Measurements from ENCODE around the gene TFAP2E.

DNA sequence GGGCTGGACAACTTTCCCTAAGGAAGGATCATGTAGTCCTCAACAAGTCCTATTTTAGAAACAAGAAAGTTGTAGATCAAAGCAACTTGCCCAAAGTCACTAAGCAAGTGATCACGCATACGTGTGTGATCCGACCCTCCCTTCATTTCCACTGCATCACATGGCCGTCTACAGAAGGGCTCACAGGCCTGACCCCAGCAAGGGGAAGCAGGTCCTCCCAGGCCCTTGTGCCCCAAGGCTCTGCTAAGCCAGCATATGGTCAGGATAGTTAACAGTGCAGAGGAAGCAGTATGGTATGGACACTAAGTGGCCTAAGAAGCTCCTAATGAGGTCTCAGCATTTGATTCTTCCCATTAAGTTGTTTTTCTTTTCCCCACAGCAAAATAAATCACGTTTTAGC lies 24.8 kb downstream of the TFAP2E start:
- TF ChIP-seq POLR2A (IDR thresholded peaks at IDR 0.05): no peak
- TF ChIP-seq CTCF (IDR thresholded peaks at IDR 0.05): no peak
